CD14-positive monocyte (primary cell): Measurements from ENCODE around the gene MSL1. TPM values are rescaled to one million over a fixed set of nuclear protein-coding genes. Genes with fewer than 3 reads are reported as not detected.

Experiments used
- DNase-seq, 3 donors: peaks; one replicate each; pipeline ENCODE4 v3.0.0-alpha.2; 2011 to 2022
- H2AFZ ChIP-seq: 2 replicates; pipeline ENCODE4 v1.6.0; 2012; ENCODE audit warnings: mild to moderate bottlenecking, low read depth, low read length, inconsistent platforms; ENCODE audit not compliant: insufficient read depth, poor library complexity, severe bottlenecking
- H3K27ac ChIP-seq, 2 donors: 1 replicate in 1 of 2; 2 replicates in 1 of 2; pipeline ENCODE4 v1.5.1; 2012 to 2013; ENCODE audit warnings: low read length in 2 of 2, control low read depth in 1 of 2, inconsistent platforms in 1 of 2, low read depth in 1 of 2, mild to moderate bottlenecking in 1 of 2
- H3K27me3 ChIP-seq, 2 donors: one replicate each; pipeline versions ENCODE4 v1.6.0 to v1.6.1; 2011 to 2013; ENCODE audit warnings: low read length in 2 of 2; ENCODE audit not compliant: control insufficient read depth in 2 of 2, insufficient read depth in 2 of 2
- H3K36me3 ChIP-seq, 2 donors: replicated peaks in 1 of 2; 1 replicate in 1 of 2; 2 replicates in 1 of 2; pipeline versions ENCODE4 v1.5.1 to v1.6.1; 2012 to 2013; ENCODE audit warnings: low read length in 2 of 2, control low read depth in 1 of 2, inconsistent platforms in 1 of 2, mild to moderate bottlenecking in 1 of 2; ENCODE audit not compliant: insufficient read depth in 2 of 2, control insufficient read depth in 1 of 2
- H3K4me1 ChIP-seq, 2 donors: 1 replicate in 1 of 2; 2 replicates in 1 of 2; pipeline versions ENCODE4 v1.5.1 to v1.6.1; 2012 to 2013; ENCODE audit warnings: low read length in 2 of 2, control low read depth in 1 of 2, inconsistent platforms in 1 of 2, mild to moderate bottlenecking in 1 of 2, moderate library complexity in 1 of 2; ENCODE audit not compliant: insufficient read depth in 2 of 2, control insufficient read depth in 1 of 2
- H3K4me2 ChIP-seq: replicated peaks from 2 replicates; pipeline ENCODE3; 2012; ENCODE audit warnings: low read length, moderate library complexity, mild to moderate bottlenecking; ENCODE audit not compliant: poor library complexity, severe bottlenecking; ENCODE audit errors: extremely low read depth
- H3K4me3 ChIP-seq, 3 experiments: fragments of 200-600 bp in 1 of 3; sonication (generic) in 1 of 3; replicated peaks in 1 of 3; 1 replicate in 2 of 3; 2 replicates in 1 of 3; pipeline ENCODE4 v1.5.1; 2011 to 2013; ENCODE audit warnings: low read length in 3 of 3, mild to moderate bottlenecking in 3 of 3, control low read depth in 2 of 3, low read depth in 2 of 3, inconsistent platforms in 1 of 3, moderate library complexity in 1 of 3
- H3K79me2 ChIP-seq: 2 replicates; pipeline ENCODE4 v1.6.0; 2012; ENCODE audit warnings: mild to moderate bottlenecking, control low read depth, inconsistent platforms, low read length, moderate library complexity; ENCODE audit not compliant: insufficient read depth
- H3K9ac ChIP-seq: 2 replicates; pipeline ENCODE4 v1.6.0; 2017; ENCODE audit warnings: low read length, mild to moderate bottlenecking; ENCODE audit not compliant: insufficient read depth, poor library complexity, severe bottlenecking
- H3K9me3 ChIP-seq, 2 donors: replicated peaks in 1 of 2; 1 replicate in 1 of 2; 2 replicates in 1 of 2; pipeline versions ENCODE4 v1.5.1 to v1.6.1; 2012 to 2013; ENCODE audit warnings: low read length in 2 of 2, control low read depth in 1 of 2; ENCODE audit not compliant: control insufficient read depth in 1 of 2, insufficient read depth in 1 of 2
- H4K20me1 ChIP-seq: 2 replicates; pipeline ENCODE4 v1.6.0; 2012; ENCODE audit warnings: mild to moderate bottlenecking, low read length, control low read depth, moderate library complexity; ENCODE audit not compliant: insufficient read depth
- H3K27ac Mint-ChIP-seq, 7 donors: one replicate each; pipeline ENCODE4 v1.8.0; 2020; ENCODE audit warnings: mild to moderate bottlenecking in 7 of 7, mixed read lengths in 7 of 7, moderate library complexity in 6 of 7, inconsistent platforms in 2 of 7
- H3K27me3 Mint-ChIP-seq, 3 donors: one replicate each; pipeline ENCODE4 v1.8.0; 2021 to 2022; ENCODE audit warnings: low read depth in 3 of 3, mild to moderate bottlenecking in 3 of 3, mixed read lengths in 3 of 3, moderate library complexity in 3 of 3, inconsistent platforms in 1 of 3
- H3K36me3 Mint-ChIP-seq, 2 donors: one replicate each; pipeline ENCODE4 v1.8.0; 2020; ENCODE audit warnings: mixed read lengths in 2 of 2, inconsistent platforms in 1 of 2, mild to moderate bottlenecking in 1 of 2
- H3K4me1 Mint-ChIP-seq: one replicate; pipeline ENCODE4 v1.8.0; 2020; ENCODE audit warnings: mild to moderate bottlenecking, mixed read lengths
- H3K4me3 Mint-ChIP-seq, 2 donors: one replicate each; pipeline ENCODE4 v1.8.0; 2020; ENCODE audit warnings: mild to moderate bottlenecking in 2 of 2, mixed read lengths in 2 of 2, moderate library complexity in 1 of 2
- H3K9me3 Mint-ChIP-seq, 7 donors: one replicate each; pipeline ENCODE4 v1.8.0; 2020 to 2022; ENCODE audit warnings: mixed read lengths in 7 of 7, mild to moderate bottlenecking in 6 of 7, moderate library complexity in 6 of 7, inconsistent platforms in 2 of 7
- CTCF ChIP-seq: fragments of 200-600 bp; IDR thresholded peaks from one replicate; pipeline ENCODE4 v1.8.0; 2022; ENCODE audit warnings: antibody characterized with exemption, mild to moderate bottlenecking
- WGBS: methylation state at CpG from one replicate; pipeline ENCODE4 v1.1.5; 2013; ENCODE audit warnings: missing lambda C conversion rate; ENCODE audit not compliant: insufficient coverage; 5-methylcytosine and 5-hydroxymethylcytosine counted together
- intact Hi-C, 2 donors: fragments of 100-400 bp; cut with micrococcal nuclease; formaldehyde crosslinking; loops; one replicate each; pipeline versions ENCODE4 v1.15.0 to v1.15.1; 2023
- polyA plus RNA-seq, 3 donors: library from polyadenylated mRNA; depleted of rRNA in 1 of 3; unstranded in 2 of 3; stranded (reverse) in 1 of 3; fragments of 300-500 nt in 2 of 3; fragments of >200 nt in 1 of 3; fragmentation: Illumina TruSeq in 2 of 3; gene quantifications; 1 replicate in 2 of 3; 2 replicates in 1 of 3; pipeline ENCODE4 v1.2.3, GENCODE V29; 2012 to 2021

MSL1 gene
- polyA plus RNA-seq, 3 donors: 10.0 to 89.2 (median 11.4) TPM

GRCh38 chr17:40158438-40159013 lies 36.8 kb downstream of the MSL1 start:
- Mint-ChIP-seq H3K36me3 (peaks cover 44 to 66% of the 10 kb centered on the region in 2 donors), H3K4me3 (no peak overlapping the region), H3K27me3 (no peaks in the 10 kb centered on the region), H3K27ac (peak overlapping the region; percentile 65 to 90 (median 79)), H3K9me3 (peaks cover 0 to 2% (median 0%) of the 10 kb centered on the region in 7 donors), H3K4me1 (peaks cover 18% of the 10 kb centered on the region)
- H3K4me2 ChIP-seq: no peak overlapping the region
- peaks cover 34 to 63% of the 10 kb centered on the region in 2 donors for H3K36me3 ChIP-seq
- peaks cover 74% of the 10 kb centered on the region for H3K79me2 ChIP-seq
- H3K27me3 ChIP-seq: no peaks in the 10 kb centered on the region
- no CpG with 5 or more reads among the region's 3 CpGs for WGBS
- H3K4me1 ChIP-seq: peaks cover 16% of the 10 kb centered on the region in 2 donors
- intact Hi-C loops: loop anchor here in 1 of 2 donors (5.0 kb wide), 1 partner anchor 36 kb away; the partner anchor contains the start of gene MSL1
- H3K9me3 ChIP-seq: no peaks in the 10 kb centered on the region
- peaks cover 67% of the 10 kb centered on the region for H4K20me1 ChIP-seq
- DNase-seq: peak in 2 of 3 donors; percentile 28 to 40
- TF ChIP-seq CTCF: no peak
- H3K4me3 ChIP-seq: peak overlapping the region in 1 of 3 experiments; percentile 7
- H3K9ac ChIP-seq: no peak overlapping the region
- H2AFZ ChIP-seq: no peak overlapping the region
- H3K27ac ChIP-seq: peak overlapping the region in 1 of 2 donors; percentile 58

GRCh38 chr17:40159456-40159855 lies 37.7 kb downstream of the MSL1 start:
- TF ChIP-seq CTCF: no peak
- Histone ChIP-seq H3K4me3 (no peak overlapping the region), H3K4me2 (no peak overlapping the region), H2AFZ (no peak overlapping the region), H3K9me3 (no peaks in the 10 kb centered on the region), H3K9ac (no peak overlapping the region), H3K36me3 (peaks cover 42 to 66% of the 10 kb centered on the region in 2 donors), H3K4me1 (peaks cover 13 to 14% of the 10 kb centered on the region in 2 donors), H4K20me1 (peaks cover 69% of the 10 kb centered on the region), H3K79me2 (peaks cover 71% of the 10 kb centered on the region), H3K27me3 (no peaks in the 10 kb centered on the region), H3K27ac (no peak overlapping the region)
- no peak for DNase-seq
- Mint-ChIP-seq H3K4me1 (peaks cover 14% of the 10 kb centered on the region), H3K9me3 (peaks cover 0 to 2% (median 0%) of the 10 kb centered on the region in 7 donors), H3K27me3 (no peaks in the 10 kb centered on the region), H3K36me3 (peaks cover 45 to 67% of the 10 kb centered on the region in 2 donors), H3K4me3 (no peak overlapping the region), H3K27ac (peak overlapping the region in 2 of 7 donors; percentile 30 to 35)
- intact Hi-C loops: loop anchor here in 1 of 2 donors (5.0 kb wide), 1 partner anchor 37 kb away; the partner anchor contains the start of gene MSL1
- WGBS: no CpG with 5 or more reads among the region's 6 CpGs
